ENCODE measurements around the gene IAH1.
"Not testable (repeated sequence)": the region's sequence is repeated elsewhere in the genome, so short reads cannot be mapped to it uniquely, and the experiment has no call there.

The IAH1 gene

DNA sequence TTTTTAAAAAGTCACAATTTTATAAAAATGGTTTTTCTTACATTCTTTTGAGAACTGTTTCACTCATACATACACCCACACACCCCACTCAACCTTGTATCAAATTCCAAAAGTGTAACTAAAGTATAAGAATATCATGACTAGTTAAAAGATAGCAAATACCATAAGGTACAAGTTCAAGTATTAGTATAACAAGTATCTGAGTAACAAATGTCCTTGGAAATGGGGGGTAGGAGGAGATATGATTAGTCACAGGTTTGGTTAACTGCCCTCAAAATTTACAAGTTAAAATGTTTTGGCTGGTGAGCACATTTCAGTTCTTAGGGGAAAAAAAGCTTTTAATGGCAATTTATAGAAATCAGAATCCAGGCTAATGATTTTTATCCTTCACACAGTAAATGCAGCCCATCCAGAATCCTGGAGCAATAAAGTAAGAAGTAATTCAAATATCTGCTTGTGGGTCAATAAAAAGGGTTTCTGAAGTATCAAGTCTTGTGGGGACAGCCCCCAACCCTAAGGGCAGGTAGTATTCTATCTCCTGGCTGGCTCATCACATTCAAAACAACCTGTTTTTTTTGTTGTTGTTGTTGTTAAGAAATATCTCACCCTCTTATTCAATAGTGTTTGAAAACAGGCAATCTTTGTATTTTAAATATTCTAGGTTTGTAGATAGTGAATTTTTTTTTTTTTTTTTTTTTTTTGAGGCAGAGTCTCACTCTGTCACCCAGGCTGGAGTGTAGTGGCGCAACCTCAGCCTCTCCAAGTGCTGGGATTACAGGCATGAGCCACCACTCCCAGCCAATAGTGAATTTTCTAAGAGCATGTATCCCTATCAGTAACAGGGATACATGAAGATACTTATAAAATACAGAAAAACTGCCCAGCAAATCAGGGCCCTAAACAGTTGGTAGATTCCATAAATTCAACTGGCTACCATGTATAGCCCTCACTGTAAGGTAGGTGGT, 14.5 kb downstream of the IAH1 start:
- Mint-ChIP-seq H3K36me3 (ENCODE audit: low read depth) (peaks cover 70% of the 10 kb centered on the region), H3K27ac (peak overlapping the region; percentile 68), H3K4me3 (no peak overlapping the region), H3K4me1 (peaks cover 27% of the 10 kb centered on the region), H3K9me3 (no peaks in the 10 kb centered on the region), H3K27me3 (no peaks in the 10 kb centered on the region)
- ATAC-seq (peak; percentile 75), DNase-seq (no peak)

DNA sequence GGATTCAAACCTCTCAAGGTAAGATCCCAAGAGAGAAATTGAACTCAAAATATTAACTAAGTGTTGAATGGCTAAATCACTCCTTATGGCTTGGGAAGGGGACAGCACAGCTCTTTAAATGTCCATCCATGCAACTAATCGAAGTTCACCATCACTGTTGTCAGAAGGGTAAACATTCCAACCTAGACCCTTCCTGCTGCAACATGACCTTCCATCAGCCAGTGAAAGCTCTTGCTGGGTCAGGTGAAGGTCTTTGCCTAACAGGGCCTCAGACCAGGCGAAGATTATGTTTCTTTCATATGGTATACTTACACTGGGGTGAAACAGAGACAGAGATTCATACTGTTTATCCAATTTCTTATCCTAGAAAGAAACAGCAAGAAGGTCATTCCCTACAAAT, 16.4 kb downstream of the IAH1 start:
- no peak overlapping the region for H3K4me3 Mint-ChIP-seq
- H3K27me3 Mint-ChIP-seq: no peaks in the 10 kb centered on the region
- peak overlapping the region; percentile 27 for H3K27ac Mint-ChIP-seq
- H3K4me1 Mint-ChIP-seq: peaks cover 33% of the 10 kb centered on the region
- ATAC-seq (no peak), DNase-seq (no peak)
- H3K9me3 Mint-ChIP-seq: no peaks in the 10 kb centered on the region
- peaks cover 63% of the 10 kb centered on the region for H3K36me3 Mint-ChIP-seq (ENCODE audit: low read depth)

DNA sequence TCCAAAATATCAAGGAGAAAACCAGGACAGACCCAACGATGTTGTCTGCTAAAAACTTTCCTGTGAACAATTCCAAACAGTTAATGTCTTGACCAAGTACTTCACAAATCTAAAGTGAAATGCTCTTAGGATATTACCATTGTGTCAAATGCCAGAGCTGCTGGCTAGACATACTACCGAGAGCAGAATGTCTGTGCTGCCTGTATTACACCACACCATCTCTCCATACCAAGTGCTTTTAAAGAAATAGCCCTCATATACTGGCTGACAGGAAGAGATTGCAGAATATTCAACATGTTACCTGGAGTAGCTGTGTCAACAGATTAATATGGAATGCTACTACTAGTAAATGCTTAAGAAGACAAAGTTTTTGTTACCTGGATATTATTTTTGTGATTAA, 18.6 kb downstream of the IAH1 start:
- H3K4me3 Mint-ChIP-seq: no peak overlapping the region

DNA sequence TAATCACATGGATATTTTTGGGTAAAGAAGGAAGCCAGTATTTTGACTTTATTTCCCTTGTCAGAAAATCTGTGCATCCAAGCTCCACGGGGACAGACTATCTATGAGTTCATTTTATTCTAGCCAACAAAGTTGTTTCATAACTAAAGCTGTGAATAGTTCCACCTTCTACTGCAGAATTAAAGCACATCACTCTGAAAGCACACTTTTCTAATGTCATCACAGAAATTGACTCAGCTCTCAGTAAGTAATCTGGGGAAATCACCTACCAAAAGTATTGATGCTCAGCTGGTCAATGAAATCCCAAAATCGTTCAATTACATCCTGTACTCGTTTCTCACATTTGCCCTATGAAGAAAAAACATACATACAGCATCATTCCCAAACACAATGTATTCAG, 19.1 kb downstream of the IAH1 start:
- Mint-ChIP-seq H3K27ac (no peak overlapping the region), H3K9me3 (no peaks in the 10 kb centered on the region), H3K4me3 (no peak overlapping the region), H3K27me3 (no peaks in the 10 kb centered on the region), H3K4me1 (peaks cover 36% of the 10 kb centered on the region), H3K36me3 (ENCODE audit: low read depth) (peaks cover 60% of the 10 kb centered on the region)
- DNase-seq: no peak
- no peak for ATAC-seq

More for the DNA sequence above, 18.6 kb downstream of the IAH1 start:
- Mint-ChIP-seq H3K27ac (no peak overlapping the region), H3K27me3 (no peaks in the 10 kb centered on the region), H3K9me3 (no peaks in the 10 kb centered on the region), H3K4me1 (peaks cover 38% of the 10 kb centered on the region), H3K36me3 (ENCODE audit: low read depth) (peaks cover 61% of the 10 kb centered on the region)
- no peak for ATAC-seq
- DNase-seq: no peak

DNA sequence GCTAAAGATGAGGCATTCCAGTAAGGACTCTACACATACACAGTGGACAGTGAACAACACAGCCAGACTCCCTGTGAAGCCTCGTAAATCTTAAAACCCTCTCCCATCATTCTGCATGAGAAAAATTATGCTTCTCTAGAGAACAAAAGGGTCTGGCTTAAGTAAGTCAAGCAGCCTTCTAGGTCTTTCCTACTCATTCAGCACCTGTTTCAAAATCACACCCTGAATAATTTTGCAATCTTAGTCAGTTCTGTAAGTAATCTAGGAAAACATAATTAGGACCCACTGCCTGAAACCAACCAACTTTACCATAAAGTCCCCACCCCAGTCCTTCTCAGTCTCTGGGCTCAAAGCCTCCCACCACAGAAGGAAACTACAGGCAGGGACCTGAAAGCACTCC, 19.7 kb downstream of the IAH1 start:
- Mint-ChIP-seq H3K4me1 (peaks cover 29% of the 10 kb centered on the region), H3K27ac (peak overlapping the region; percentile 1), H3K36me3 (ENCODE audit: low read depth) (peaks cover 57% of the 10 kb centered on the region), H3K27me3 (no peaks in the 10 kb centered on the region), H3K9me3 (no peaks in the 10 kb centered on the region), H3K4me3 (no peak overlapping the region)
- DNase-seq: no peak
- ATAC-seq: peak; percentile 31

DNA sequence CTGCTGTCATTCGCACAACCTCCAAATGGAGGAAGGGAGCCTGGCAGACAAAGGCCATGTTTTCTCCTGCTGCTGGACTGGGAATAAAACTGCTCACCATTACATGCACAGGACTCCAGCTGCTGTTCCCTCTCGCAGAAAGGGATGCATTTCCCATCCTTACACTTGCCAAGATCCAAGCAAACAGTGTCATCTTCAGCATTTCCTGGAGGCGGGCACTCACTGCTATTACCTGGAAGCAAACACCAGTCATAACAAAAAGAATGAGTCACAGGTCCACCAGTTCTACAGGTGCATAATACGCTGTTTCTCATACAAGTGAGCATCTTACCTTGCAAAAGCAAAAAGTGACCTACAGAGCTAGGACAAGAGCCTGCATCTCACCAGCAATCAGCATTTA, 22.7 kb downstream of the IAH1 start:
- DNase-seq (no peak), ATAC-seq (peak; percentile 20)
- Mint-ChIP-seq H3K4me1 (peaks cover 23% of the 10 kb centered on the region), H3K27ac (peak overlapping the region; percentile 4), H3K9me3 (no peaks in the 10 kb centered on the region), H3K36me3 (ENCODE audit: low read depth) (peaks cover 40% of the 10 kb centered on the region), H3K4me3 (no peak overlapping the region), H3K27me3 (no peaks in the 10 kb centered on the region)

DNA sequence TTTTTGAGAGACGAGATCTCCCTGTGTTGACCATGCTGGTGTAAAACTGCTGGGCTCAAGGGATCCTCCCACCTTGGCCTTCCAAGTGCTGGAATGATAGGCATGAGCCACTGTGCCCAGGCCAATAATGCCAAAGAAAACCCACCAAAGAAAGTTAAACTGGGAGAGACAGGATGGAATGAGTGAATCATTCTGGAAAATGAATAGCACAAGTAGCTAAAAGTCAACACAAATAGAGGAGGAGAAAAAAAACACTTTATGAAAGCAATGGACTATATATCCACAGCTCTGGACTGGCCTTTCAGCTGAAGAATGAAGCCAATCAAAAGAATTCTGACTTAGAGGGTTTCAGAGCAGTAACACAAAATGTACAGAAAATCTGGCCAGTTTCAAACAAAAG, 23.9 kb downstream of the IAH1 start:
- Mint-ChIP-seq H3K4me3 (no peak overlapping the region), H3K27me3 (no peaks in the 10 kb centered on the region), H3K4me1 (peaks cover 19% of the 10 kb centered on the region), H3K9me3 (no peaks in the 10 kb centered on the region), H3K27ac (no peak overlapping the region), H3K36me3 (ENCODE audit: low read depth) (peaks cover 32% of the 10 kb centered on the region)
- ATAC-seq (no peak), DNase-seq (no peak)

DNA sequence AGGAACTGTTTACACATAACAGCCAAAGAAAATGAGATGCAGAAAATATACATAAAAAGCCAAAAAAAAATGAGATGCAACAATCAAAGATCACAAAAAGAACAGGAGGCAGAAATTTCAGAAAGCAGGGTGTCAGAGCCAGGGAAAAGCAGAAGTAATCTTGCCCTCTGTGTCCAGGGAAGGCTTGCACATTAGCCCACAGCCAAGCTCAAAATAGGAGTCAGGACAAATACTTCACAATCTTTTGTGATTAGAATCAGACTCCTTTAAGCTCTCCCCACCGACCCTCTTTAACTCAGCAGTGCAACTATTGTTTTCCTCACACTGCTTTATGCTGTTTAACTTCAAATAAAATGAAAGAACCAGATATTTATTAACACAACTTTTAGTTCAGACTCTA, 34.6 kb downstream of the IAH1 start:
- H3K36me3 Mint-ChIP-seq (ENCODE audit: low read depth): peaks cover 35% of the 10 kb centered on the region

GRCh38 chr2:9513946-9514345, 39.6 kb downstream of the IAH1 start:
- H3K36me3 Mint-ChIP-seq (ENCODE audit: low read depth): peaks cover 32% of the 10 kb centered on the region
- H3K4me3 Mint-ChIP-seq, ATAC-seq, DNase-seq, H3K9me3 Mint-ChIP-seq, H3K4me1 Mint-ChIP-seq, H3K27me3 Mint-ChIP-seq, H3K27ac Mint-ChIP-seq: not testable (repeated sequence)

More for the DNA sequence above, 34.6 kb downstream of the IAH1 start:
- no peak for ATAC-seq
- Mint-ChIP-seq H3K9me3 (no peaks in the 10 kb centered on the region), H3K27ac (no peak overlapping the region), H3K27me3 (no peaks in the 10 kb centered on the region), H3K4me1 (no peaks in the 10 kb centered on the region), H3K4me3 (no peak overlapping the region)
- no peak for DNase-seq

DNA sequence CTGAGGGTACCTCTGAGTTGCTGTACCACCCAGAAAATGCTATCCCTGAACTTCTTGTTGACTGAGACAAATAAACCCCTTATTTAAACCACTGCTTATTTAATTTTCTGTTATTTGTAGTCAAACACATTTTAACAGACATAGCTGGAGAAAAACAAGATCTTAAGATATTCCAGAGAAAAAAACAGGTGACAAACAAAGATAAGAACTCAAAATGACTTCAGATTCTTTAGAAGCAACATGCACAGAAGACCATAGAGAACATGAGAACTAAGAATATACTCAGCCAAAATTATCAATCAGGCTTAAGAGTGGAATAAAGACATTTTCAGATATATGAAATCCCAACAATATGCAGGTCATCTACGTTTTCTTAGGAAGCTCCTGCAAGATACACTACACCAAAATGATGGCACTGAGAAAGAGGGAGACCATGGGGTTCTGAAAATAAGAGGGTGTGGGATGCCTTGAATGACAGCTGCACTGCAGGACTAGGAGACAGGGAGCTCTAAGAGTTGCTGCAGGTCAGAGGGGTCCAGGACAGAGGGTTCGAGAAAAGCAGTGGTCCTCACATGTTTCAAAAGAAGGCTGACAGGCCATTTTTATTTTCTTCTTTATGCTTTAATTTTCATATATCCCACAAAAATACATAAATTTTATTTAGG, 42.9 kb downstream of the IAH1 start:
- Mint-ChIP-seq H3K36me3 (ENCODE audit: low read depth) (peaks cover 45% of the 10 kb centered on the region), H3K27me3 (no peaks in the 10 kb centered on the region), H3K9me3 (no peaks in the 10 kb centered on the region), H3K4me3 (no peak overlapping the region), H3K4me1 (no peaks in the 10 kb centered on the region), H3K27ac (no peak overlapping the region)
- DNase-seq (no peak), ATAC-seq (no peak)

DNA sequence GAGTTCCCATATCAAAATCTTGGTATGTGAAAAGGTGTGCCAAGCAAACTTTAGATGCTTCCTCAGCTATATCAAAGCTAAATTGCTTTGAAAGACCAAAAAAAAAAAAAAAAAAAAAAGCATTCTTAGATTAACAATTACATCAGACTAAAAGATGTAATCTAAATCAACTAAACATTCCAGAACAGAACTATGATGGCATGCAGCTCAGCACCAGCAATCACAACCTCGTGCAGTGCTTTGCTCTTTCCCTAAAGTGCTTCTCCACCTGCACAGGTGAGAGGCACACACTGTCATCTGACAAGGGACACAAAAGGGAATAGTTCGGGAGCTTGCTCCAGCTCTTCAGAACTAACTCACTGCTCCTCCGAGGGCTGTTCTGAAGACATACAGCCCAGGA, 43.8 kb downstream of the IAH1 start:
- Mint-ChIP-seq H3K9me3 (no peaks in the 10 kb centered on the region), H3K4me3 (no peak overlapping the region), H3K4me1 (no peaks in the 10 kb centered on the region), H3K36me3 (ENCODE audit: low read depth) (peaks cover 45% of the 10 kb centered on the region), H3K27ac (no peak overlapping the region), H3K27me3 (no peaks in the 10 kb centered on the region)
- DNase-seq: no peak
- ATAC-seq: no peak

DNA sequence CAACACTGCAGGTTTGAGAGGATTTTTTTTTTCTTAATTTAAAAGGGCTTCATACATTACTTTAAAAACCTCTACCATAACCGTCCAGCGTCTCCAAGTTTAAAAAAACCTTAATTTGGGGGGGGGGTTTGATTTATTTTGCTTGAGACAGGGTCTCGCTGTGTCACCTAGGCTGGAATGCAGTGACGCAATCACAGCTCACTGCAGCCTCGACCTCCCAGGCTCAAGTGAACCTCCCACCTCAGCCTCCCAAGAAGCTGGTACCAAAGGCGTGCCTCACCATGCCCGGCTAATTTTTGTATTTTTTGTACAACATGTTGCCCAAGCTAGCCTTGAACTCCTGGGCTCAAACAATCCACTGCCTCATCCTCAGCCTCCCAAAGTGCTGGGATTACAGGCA, 44.4 kb downstream of the IAH1 start:
- Mint-ChIP-seq H3K27ac (no peak overlapping the region), H3K4me1 (no peaks in the 10 kb centered on the region), H3K9me3 (no peaks in the 10 kb centered on the region), H3K27me3 (no peaks in the 10 kb centered on the region), H3K36me3 (ENCODE audit: low read depth) (peaks cover 43% of the 10 kb centered on the region), H3K4me3 (no peak overlapping the region)
- DNase-seq (no peak), ATAC-seq (no peak)

DNA sequence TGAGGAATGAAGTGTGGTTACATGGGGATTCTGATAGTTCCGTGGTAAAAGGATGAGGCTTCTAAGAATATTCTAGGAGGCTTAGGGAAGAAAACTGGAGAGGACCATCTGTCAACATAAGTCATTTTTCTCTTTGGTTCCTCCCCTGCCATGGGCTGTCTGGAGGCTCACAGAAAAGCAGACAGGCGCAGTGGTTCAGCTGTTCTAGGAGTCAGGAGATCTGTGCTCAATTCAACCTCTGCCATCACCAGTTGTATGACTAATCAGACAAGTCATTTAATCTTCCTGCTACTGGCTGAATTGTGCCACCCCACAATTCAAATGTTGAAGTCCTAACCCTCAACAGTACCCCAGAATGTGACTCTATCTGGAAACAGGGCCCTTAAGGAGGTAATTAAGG, 44.9 kb downstream of the IAH1 start:
- Mint-ChIP-seq H3K27ac (no peak overlapping the region), H3K4me1 (no peaks in the 10 kb centered on the region), H3K27me3 (no peaks in the 10 kb centered on the region), H3K9me3 (no peaks in the 10 kb centered on the region), H3K36me3 (ENCODE audit: low read depth) (peaks cover 43% of the 10 kb centered on the region), H3K4me3 (no peak overlapping the region)
- ATAC-seq: peak; percentile 24
- no peak for DNase-seq

DNA sequence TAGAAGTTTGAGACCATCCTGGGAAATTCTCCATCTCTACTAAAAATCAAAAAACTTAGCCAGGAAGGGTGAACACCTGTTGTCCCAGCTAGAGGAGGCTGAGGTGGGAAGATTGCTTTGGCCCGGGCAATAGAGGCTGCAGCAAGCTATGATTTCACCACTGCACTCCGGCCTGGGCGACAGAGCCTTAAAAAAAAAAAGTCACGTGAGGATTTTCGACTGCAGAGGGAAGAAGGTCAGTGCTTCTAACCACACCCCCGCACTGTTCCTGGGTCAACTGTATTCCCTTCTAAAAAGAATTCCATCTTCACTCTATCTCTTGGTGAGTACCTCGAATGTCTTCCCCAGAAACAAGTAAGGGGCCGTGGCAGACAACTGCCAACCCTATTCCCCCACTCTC, 49.9 kb downstream of the IAH1 start:
- no peaks in the 10 kb centered on the region for H3K4me1 Mint-ChIP-seq
- peaks cover 43% of the 10 kb centered on the region for H3K36me3 Mint-ChIP-seq (ENCODE audit: low read depth)
- no peaks in the 10 kb centered on the region for H3K9me3 Mint-ChIP-seq
- DNase-seq (no peak), ATAC-seq (no peak)
- no peaks in the 10 kb centered on the region for H3K27me3 Mint-ChIP-seq
- H3K4me3 Mint-ChIP-seq: no peak overlapping the region
- H3K27ac Mint-ChIP-seq: no peak overlapping the region

DNA sequence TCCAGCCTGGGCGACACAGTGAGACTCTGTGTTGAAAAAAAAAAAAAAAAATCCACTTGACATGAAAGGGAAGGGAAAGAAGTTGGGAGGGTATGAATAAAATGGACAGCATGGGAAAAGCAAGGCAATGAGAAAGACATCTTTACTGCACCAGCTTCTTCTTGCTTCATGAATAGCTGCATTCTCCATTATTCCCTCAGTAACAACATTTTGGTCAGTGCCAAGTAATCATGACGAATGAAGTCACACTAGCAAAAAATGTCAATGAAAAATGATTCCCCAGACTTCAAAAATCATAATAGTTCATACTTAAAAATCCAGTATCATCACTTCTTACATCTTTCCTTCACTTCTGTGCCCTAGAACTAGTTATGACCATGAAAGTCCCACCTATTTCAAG, 50.9 kb downstream of the IAH1 start:
- no peak overlapping the region for H3K4me3 Mint-ChIP-seq
- peaks cover 37% of the 10 kb centered on the region for H3K36me3 Mint-ChIP-seq (ENCODE audit: low read depth)
- no peaks in the 10 kb centered on the region for H3K4me1 Mint-ChIP-seq
- H3K9me3 Mint-ChIP-seq: no peaks in the 10 kb centered on the region
- no peaks in the 10 kb centered on the region for H3K27me3 Mint-ChIP-seq
- DNase-seq: no peak
- H3K27ac Mint-ChIP-seq: no peak overlapping the region
- no peak for ATAC-seq

Measured in activated naive CD8-positive, alpha-beta T cell treated with anti-CD3 and anti-CD28 coated beads, Interleukin-2, amount 50 U/mL, for 24 hours (primary cell).